T-helper 22 cell (primary cell): Measurements from ENCODE around the gene HES3.

Experiments
- DNase-seq: peaks from one replicate; pipeline ENCODE4 v3.0.0-alpha.2; 2020; ENCODE audit warnings: low read depth

HES3 gene

DNA sequence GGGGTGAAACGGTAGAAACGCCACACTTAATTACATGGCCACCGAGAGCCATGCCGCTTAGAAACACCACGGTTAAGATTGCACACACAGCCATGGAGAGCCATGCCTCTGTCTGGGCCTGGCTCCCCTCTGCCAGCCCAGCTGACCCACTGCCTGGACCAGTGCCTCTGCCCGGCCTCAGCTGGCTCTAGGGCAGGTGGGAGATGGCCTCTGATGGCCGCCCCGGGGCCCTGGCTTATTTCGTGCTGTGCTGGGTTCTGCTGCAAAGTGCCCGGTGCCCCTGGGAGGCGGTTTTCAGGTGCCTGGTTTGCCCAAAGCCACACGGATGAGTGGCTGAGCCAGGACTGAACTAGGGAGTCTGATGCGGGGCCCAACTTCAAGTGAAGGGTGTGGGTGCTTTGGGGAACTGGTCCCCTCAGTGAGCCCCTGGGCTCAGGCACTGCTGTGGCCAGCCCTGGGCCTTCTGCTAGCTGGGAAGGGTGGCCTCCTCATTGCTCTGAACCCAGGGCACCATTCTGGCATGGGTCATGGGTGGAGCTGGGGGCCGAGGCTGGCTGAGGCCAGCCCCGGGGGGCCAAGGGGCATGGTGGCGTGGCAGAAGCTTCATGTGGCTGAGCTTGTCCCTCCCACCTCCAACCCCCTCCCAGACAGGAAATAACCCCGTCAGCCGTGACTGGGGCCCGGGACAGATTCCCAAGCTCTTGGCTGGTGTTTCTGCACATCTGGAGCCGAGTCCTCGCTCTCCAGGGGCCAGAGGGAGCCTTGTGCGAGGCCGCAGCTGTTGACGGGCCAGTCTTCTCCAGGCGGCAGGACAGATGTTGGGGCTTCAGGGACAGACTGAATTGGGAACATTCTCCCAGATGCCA is 18.8 kb downstream of the HES3 start:
- DNase-seq = no peak

DNA sequence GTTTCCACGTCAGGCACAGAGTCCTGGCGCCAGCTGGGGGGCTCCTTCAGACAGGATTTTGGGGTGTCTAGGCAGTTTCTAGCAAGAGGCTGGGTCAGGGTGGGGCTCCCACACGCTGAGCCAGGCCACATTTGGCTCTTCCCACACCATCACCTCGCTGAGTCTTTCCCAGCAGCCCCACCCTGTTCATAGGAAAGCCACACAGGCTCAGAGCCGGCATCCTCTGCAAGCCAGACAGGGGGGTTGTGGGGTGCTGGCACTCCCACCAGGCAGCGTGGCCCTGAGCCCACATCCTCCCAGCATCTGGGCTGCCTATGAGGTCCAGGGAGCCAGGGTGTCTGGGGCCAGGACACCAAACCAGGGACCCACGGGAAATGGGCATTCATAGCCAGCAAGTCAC is 19.7 kb downstream of the HES3 start:
- DNase-seq = no peak

DNA sequence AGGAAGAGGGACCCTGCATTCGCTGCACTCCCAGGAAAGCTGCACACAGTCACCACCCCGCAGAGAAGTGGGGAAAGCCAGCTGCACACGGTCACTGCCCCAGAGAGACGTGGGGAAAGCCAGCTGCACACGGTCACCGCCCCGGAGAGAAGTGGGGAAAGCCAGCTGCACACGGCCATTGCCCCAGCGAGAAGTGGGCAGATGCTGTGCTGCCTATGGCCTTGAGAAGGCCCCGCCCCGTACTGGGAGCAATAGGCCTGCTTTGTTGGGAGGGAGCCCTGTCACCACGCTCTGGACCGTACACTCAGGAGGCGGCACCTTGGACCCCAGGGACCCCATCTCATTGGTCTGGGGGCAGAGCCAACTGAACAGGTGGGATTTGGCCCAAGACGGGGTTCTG is 21.2 kb downstream of the HES3 start:
- DNase-seq = no peak

DNA sequence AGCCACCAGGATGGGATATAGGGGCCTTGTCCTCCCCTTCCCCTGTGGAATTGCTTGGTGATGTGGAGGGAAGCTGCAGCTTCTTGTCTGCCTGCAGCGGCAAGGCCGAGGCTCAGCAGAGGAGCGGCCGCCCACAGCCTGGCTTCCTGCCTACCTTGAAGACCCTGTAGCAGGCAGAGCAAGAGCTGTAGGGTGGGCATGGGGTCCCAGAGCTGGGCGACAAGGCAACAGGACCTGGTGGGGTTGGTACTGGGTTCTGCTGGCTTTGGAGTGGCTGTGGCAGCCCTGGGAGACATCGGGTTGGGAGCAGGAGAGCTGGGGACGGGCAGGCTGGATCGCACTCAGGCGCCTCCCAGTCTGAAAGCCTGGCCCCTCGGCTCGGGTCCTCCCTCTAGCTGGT is 22.7 kb downstream of the HES3 start:
- DNase-seq = no peak

DNA sequence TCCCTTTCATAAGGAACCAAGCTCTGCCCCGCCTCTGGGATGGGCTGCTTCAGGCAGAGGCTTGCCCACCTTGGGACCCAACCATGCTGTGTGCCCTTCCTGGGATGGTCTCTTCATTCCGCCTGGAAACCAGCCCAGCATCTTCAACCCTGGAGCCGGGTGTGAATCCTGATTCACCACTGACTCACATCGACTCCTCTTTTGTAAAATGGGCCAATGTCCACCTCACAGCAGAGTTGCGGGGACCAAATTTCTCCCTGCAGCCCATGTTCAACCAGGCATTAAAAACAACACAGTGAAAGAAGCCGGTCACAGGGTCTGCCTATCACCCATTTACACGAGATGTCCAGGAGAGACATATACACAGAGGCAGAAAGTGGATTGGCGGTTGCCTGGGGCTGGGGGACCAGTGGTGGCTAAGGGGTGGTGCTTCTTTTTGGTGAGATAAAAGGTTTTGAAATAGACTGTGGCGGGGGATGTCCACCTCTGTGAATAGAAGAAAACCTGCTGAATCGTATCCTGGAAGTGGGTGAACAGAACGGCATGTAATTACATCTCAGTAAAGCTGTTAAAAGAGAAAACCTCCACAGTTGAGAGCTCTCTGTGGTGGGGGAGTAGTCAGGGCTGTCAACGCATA is 23.8 kb downstream of the HES3 start:
- DNase-seq = no peak

DNA sequence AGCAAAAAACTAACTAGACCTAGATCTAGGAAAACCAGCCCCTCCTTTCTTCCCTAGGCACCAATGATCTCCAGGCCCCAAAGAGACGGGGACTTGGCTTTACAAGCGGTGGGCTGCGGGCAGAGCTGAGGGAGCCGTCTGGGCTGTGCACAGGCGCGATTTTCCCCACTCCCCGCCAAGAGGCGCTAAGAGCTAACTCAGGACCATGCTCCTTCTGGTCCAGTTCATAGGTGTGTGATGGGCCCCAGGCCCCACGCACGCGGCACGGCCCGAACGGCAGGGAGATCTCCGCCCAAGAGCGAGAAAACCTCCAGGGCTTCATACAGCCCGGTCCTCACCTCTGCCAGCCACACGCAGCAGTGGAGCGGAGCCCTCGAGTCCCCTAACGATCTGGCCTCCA is 24.4 kb downstream of the HES3 start:
- DNase-seq = no peak

DNA sequence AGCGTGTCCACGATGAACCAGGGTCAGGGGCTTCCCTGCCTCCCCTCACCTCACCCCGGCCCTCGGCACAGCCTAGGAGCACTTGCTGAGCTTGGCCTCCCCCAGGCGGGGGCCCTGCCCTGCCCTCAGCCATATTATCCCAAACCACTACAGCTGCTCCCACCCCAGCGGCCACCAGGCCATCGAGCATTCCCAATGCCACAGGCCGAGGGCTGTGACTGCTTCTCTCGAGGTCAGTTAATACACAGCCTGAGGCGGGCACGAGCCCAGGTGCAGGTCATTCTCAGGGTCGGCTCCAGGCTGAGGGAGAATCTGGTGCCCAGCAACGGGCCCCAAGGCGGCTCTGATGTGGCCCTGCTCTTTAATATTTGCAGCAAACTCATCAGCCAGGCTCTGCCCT is 25.3 kb downstream of the HES3 start:
- DNase-seq = no peak

DNA sequence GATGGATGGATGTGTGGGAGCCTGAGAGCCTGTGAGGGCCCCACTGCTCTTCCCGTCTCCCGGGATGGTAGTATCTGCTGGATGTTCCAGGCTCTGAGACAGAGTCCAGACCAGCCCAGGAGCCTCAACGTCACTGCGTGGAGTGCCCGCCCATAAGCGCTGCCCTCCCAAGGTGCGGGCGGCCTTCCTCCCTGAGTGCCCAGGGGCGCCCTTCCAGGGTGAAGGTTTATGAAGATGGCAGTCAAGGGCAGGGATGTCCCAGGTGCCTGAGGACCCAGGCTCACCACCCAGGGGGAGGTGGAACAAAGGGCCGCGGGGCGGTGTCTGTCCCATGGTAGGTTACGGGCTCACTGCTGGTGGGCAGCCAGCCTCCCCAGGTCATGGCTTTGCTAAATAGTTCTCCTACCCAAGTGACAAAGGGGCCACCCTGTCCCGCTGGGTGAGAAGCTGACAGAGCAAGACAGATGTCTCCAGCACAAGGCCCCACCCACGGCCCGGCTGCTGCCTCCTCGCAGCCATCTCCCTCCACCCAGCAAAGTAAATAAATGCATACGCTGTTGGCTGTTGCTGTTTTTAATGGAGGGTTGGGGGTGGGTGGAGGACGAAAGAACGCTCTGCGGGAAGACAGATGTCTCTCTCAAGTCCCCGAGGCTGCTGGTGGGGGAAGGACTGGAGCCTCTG is 25.9 kb downstream of the HES3 start:
- DNase-seq = no peak

DNA sequence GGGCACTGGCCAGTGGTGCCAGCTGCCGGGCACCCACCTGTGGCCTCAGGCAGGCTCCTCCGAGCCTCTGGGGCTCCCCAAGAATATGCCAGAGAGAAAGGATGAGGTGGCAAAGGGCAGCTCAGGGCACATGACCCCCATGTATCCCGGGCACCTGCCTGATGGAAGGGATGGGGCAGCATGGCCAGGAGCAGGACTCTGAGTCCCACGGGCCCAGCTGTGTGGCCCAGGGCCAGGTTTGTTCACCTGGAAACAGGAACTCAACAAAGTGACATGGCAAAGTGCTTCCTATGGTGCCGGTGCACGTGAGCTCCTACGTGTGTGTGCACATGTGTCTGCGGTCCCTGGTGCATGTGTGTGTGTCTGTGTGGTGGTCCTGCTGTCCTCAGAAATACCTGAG is 26.4 kb downstream of the HES3 start:
- DNase-seq = no peak

DNA sequence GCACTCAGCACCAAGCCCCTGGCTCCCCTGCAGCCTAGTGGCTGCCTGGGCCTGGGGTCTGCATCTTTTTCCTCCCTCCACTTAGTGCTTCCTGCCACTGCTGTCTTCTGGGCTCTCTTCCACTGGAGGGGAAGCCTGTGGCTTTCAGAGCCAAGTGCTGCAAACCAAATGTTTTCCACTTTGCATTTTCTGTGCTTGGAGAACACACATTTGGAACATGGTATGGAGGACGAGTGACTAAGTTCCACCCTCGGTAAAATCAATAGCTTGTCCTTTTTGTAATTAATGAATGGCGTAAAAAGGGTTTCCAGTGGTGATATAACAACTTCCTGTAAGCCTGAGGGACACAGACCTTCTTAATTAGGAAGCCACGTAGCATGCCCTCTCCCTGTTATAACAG is 27.0 kb downstream of the HES3 start:
- no peak for DNase-seq

DNA sequence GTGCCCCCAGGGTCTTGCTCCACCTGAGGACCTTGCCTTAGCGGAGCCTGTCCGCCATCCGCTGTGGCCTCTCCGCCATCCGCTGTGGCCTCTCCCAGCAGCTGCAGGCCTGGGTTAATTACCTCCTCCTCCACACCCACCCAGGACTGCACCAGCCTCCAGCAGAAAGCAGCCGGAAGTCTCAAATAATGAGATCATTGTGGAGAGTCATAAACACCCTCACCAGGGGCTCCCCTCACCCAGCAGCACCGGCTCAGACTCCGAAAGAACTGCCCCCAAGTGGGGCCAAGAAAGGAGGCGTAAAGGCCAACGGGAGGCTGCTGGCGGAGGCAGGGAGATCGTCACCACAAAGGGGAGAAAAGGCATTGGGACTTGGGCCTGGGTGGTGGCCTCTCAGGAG is 27.6 kb downstream of the HES3 start:
- no peak for DNase-seq

DNA sequence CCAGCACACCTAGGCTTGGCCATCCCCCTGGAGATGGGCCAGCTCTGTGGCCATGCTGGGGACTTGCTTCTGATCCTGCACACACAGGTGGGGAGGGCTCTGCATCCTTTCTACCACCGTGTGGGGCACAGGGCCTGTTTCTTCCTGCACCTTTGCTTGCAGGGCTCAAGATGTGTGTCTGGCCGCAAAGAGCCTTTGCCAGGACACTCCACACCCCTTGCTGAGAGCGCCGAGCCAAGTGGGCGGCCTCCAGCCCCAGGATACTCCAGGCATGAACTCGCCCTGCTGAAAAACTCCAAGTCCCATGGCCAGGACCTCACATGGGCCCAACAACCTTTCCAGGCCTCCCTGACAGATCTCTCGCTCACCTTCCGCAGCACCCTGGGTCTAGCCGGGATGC is 28.5 kb downstream of the HES3 start:
- DNase-seq = no peak

DNA sequence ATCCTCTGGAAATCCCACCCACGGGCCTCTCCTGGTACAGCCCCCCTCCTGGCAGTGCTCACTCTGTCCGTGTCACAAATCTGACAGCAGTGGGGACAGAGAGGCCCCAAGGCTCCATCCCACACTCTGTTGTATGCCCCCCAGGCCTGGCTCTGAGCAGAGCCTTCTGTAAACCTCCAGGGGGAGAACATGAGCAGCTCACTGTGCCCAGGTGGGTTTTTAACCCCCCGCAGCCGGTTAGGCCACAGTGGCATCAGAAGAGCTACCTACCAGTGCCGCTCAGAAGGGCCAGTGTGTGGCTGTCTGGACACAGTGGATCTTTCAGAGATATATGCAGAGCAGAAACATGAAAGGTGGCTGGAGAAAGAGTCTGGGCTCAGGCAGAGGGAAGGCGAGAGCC is 28.9 kb downstream of the HES3 start:
- DNase-seq = no peak

DNA sequence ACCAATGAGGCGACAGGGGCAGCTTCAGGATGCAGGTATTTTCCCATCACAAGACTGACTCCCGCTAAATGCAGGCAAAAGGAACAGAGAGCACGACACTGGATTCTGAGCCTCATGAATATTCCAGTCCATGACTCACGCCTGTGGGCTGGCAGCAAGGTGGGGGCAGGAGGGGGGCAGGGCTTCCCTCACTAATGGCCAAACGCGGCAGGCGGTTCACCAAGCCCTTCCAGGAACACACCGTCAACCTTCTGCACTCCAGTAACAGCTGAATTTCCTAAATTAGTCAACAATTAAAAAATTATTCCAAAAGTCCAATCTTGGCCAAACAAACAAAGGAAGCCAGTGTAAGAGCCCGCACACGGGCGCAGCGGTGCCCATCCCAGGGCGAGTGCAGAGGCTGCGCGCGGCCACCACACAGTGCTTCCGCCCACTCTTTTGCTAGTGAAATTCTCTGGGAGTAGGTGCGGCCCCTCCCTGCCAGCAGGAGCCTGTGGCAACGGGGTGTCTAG is 29.5 kb downstream of the HES3 start:
- no peak for DNase-seq

DNA sequence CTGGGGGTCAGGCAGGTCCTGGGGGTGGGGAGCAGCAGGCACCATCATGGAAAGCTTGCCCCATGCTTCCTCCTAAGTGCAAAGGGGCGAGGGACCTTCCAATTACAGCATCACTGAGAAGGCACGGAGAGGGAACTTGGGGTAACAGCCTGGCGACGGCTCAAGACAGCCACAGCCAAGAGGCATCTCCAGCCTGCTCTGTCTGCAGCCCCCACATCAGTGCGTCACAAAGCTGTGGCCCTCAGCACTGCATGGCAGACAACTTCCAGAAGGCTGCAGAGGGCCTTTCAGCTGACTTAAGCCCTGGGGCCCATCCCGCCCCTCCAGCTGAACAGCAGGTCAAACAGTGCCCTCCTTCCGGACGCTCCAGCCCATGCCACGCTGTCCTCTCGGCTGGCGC is 30.1 kb downstream of the HES3 start:
- DNase-seq = no peak

DNA sequence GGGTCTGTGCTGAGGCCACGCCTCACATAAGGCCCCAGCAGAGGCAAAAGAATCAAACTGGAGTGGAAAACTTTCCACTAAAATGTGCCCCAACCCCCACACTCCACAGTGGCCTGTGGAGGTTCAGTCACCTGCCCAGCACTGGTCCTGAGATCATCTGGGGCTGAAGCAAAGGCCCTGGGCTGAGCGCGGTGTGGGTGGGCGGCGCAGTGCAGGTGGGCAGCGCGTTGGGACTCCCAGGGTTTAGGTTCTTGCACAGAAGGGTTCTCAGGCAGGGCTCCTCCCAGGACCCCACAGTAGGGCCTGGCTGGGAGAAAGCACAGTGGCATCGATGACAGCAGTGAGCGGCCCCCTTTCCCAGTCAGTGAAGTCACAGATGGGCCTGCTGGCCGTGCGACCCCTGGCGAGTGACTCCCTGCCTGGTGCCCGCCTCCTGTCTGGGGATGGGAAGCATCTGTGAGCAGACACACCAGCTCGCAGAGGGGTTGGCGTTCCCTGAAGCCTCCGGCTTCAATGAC is 30.7 kb downstream of the HES3 start:
- no peak for DNase-seq

DNA sequence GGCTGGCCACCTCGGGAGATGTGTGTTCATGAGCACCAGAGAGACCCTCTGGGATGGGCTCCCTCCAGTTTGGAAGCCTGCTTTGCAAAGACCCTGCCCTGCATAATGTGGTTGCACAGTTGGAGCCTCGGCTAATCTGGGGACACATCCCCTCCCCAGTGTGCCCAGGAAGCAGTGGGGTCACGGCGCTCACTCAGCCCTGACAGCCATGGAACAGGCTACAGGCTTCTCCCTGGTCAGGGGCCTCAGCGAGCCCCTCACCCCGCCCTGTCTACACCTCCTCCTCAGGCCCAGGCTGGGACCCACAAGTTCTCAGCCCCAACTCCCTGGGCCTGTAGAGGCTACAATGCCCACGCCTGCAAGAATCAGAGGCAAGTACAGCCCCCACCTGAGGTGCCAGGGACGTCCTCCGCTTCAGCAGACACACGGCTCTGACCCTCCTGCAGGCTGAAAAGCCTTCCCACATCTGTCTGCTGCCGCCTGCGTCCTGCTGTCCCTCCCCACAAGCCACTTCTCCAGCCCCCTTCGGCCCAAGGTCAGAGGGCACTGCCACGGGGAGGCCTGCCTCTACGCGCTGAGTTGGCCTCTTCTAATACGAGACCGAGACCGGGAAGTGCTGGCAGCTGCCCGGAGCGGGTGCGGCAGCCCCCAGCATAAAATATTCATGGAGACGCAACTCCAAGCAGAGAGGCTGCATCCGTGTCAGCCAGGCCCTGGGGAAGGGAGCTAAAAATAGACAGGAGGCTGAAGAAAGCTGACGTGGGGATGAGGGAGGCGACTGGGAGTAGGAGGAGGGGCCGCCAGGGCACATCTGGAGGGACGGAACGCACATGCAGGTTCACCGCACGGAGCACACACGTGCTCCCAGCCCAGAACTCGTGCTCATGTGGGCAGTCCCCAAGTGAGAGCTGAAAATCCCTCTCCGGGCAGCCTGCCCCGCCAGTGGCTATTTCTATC is 32.1 kb downstream of the HES3 start:
- no peak for DNase-seq

DNA sequence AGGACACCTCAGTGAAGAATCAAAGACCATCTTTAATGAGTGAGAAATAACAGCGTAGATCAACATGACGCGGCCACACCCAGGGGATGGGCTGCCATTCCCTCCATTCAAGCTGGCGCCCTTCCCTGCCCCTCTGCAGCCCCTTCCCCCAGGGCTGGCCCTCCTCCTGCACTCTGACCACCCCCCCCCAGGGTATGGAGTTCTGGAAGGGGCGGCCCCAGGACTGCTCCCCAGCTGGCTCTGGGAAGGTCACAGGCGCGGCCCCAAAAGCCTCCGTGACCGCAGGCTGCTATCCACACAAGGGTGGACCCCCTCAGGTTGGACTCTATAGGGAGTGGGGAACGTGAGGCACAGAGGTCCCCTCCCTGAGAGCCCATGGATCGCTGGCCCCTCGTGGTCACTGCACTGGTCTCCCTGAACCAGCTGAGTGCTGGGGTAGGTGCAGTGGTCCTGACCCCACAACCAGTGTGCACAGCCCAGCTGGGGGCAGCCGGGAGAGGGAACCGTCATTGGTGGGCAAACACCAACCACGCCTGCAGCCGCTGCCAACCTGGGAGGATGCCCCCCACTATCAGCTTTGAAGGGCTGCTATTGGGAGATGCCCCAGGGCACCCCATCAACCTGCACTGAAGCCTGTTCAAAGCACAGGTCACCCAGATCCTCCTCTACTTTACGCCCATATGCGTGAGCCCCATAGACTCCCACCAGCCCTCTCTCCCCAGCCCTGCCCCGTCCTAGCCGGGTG is 33.0 kb downstream of the HES3 start:
- DNase-seq = no peak

DNA sequence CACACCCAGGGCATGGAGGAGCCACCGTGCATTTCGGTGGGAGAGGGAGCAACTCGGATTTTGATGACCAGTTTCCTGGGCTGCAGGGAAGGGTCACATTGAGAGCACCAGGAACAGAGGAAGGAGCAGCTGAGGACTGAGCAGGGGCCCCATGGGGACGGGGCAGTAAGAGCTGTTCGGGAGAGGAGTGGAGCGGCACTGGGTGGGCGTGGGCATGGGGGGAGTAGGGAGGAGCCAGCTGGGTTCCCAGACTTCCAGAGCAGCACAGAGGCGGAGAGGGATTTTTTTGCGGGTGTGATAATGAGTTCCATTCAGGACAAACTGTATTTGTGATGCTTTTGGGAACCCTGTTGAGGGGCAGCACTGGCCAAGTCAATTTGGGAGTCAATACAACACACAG is 34.3 kb downstream of the HES3 start:
- DNase-seq = no peak

DNA sequence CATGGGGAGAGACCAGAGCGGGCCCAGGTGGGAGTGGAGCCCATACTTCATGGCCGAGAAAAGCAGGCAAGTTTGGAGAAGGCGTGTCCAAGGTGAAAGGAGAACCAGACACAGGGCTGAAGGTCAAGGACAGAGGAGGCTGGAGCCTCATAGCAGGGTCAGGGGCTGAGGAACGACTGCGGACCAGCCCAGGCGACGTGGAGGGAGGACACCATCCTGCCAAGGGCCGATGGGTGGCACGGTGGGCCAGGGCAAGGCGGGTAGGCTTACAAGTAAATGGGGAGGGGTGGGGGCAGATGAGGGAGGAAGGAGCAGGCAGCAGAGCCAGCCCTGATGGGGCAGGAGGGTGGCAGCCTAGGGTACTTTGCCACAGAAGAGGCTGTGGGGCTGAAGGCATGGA is 35.1 kb downstream of the HES3 start:
- no peak for DNase-seq
